Lower lobe of right lung (tissue), 2 donors: ENCODE measurements around the gene CREG1. TPM values are rescaled to one million over a fixed set of nuclear protein-coding genes. Genes with fewer than 3 reads are reported as not detected.
A peak's percentile ranks its signal among the peaks of the same experiment; 100 is the strongest.
"Not testable (repeated sequence)": the region's sequence is repeated elsewhere in the genome, so short reads cannot be mapped to it uniquely, and the experiment has no call there.

Experiments used
- ATAC-seq, 2 donors: fragments of 200-7000 bp; cut with Tn5 transposase; one replicate each; pipeline ENCODE4 v1.9.1; 2020 to 2022; ENCODE audit warnings: mild to moderate bottlenecking in 2 of 2, moderate library complexity in 2 of 2
- DNase-seq: peaks from one replicate; pipeline ENCODE4 v3.0.0-alpha.2; 2020
- H3K27ac ChIP-seq: fragments of 200-600 bp; one replicate; pipeline ENCODE4 v1.8.0; 2022
- H3K27me3 ChIP-seq: fragments of 200-600 bp; one replicate; pipeline ENCODE4 v1.8.0; 2022; ENCODE audit warnings: low read depth
- H3K36me3 ChIP-seq: fragments of 200-600 bp; one replicate; pipeline ENCODE4 v1.8.0; 2022; ENCODE audit warnings: mild to moderate bottlenecking
- H3K4me1 ChIP-seq: fragments of 200-600 bp; one replicate; pipeline ENCODE4 v1.8.0; 2022
- H3K4me3 ChIP-seq: fragments of 200-600 bp; one replicate; pipeline ENCODE4 v1.8.0; 2022; ENCODE audit warnings: mild to moderate bottlenecking
- H3K9me3 ChIP-seq: fragments of 200-600 bp; one replicate; pipeline ENCODE4 v1.8.0; 2022
- CTCF ChIP-seq: fragments of 200-600 bp; IDR thresholded peaks from one replicate; pipeline ENCODE4 v1.8.0; 2022; ENCODE audit warnings: antibody characterized with exemption, mild to moderate bottlenecking
- intact Hi-C: fragments of 100-400 bp; cut with DNase I; formaldehyde crosslinking; loops from one replicate; pipeline ENCODE4 v1.11.0; 2022
- total RNA-seq: library from RNA; stranded (reverse); fragmentation: NEBNext Ultra II Directional; extraction: Animal tissue kit (Norgen Biotek cat#: 25700); gene quantifications from one replicate; pipeline ENCODE4 v1.2.1, GENCODE V29; 2021
- donor health status: DM: no; HTN: yes; CAD: no; lungs with severe emphysema.

CREG1 gene
- total RNA-seq, 1 donor from 2014 or later, result 161 TPM

GRCh38 chr1:167573035-167573434, 19.5 kb upstream of the CREG1 start:
- intact Hi-C loops, result no loop called here
- H3K4me3 ChIP-seq, result no peak overlapping the region
- no peak for TF ChIP-seq CTCF
- H3K36me3 ChIP-seq, result no peaks in the 10 kb centered on the region
- ATAC-seq (no peak), DNase-seq (no peak)
- no peaks in the 10 kb centered on the region for H3K4me1 ChIP-seq
- no peaks in the 10 kb centered on the region for H3K9me3 ChIP-seq
- H3K27me3 ChIP-seq, result no peaks in the 10 kb centered on the region
- no peak overlapping the region for H3K27ac ChIP-seq

- H3K27me3 ChIP-seq, H3K27ac ChIP-seq, H3K36me3 ChIP-seq, H3K4me1 ChIP-seq, intact Hi-C loops, ATAC-seq, H3K4me3 ChIP-seq, H3K9me3 ChIP-seq, DNase-seq: not testable (repeated sequence)
These were observed 17.1 kb upstream of the CREG1 start for GRCh38 chr1:167570712-167571111.

- H3K27me3 ChIP-seq, result no peaks in the 10 kb centered on the region
- H3K4me3 ChIP-seq, result no peak overlapping the region
- DNase-seq (no peak), ATAC-seq (no peak)
- peaks cover 12% of the 10 kb centered on the region for H3K4me1 ChIP-seq
- no peaks in the 10 kb centered on the region for H3K9me3 ChIP-seq
- intact Hi-C loops, result no loop called here
- no peaks in the 10 kb centered on the region for H3K36me3 ChIP-seq
- TF ChIP-seq CTCF, result no peak
- H3K27ac ChIP-seq, result no peak overlapping the region
These were observed 14.1 kb upstream of the CREG1 start for GRCh38 chr1:167567663-167568062.

GRCh38 chr1:167566766-167567165, 13.2 kb upstream of the CREG1 start:
- Histone ChIP-seq H3K27ac (no peak overlapping the region), H3K4me1 (peaks cover 12% of the 10 kb centered on the region), H3K27me3 (no peaks in the 10 kb centered on the region), H3K36me3 (no peaks in the 10 kb centered on the region), H3K9me3 (no peaks in the 10 kb centered on the region), H3K4me3 (no peak overlapping the region)
- DNase-seq, result no peak
- no peak for ATAC-seq
- TF ChIP-seq CTCF, result no peak
- intact Hi-C loops, result no loop called here

GRCh38 chr1:167565922-167566321, 12.4 kb upstream of the CREG1 start:
- Histone ChIP-seq H3K9me3 (no peaks in the 10 kb centered on the region), H3K4me1 (peaks cover 12% of the 10 kb centered on the region), H3K27me3 (no peaks in the 10 kb centered on the region), H3K27ac (no peak overlapping the region), H3K4me3 (no peak overlapping the region), H3K36me3 (no peaks in the 10 kb centered on the region)
- no peak for DNase-seq
- intact Hi-C loops, result no loop called here
- ATAC-seq, result peak in 1 of 2 donors; percentile 46
- TF ChIP-seq CTCF, result no peak

- Histone ChIP-seq H3K9me3 (no peaks in the 10 kb centered on the region), H3K36me3 (no peaks in the 10 kb centered on the region), H3K4me1 (peaks cover 12% of the 10 kb centered on the region), H3K27me3 (no peaks in the 10 kb centered on the region), H3K4me3 (no peak overlapping the region), H3K27ac (peak overlapping the region; percentile 16)
- TF ChIP-seq CTCF, result no peak
- ATAC-seq, result peak; percentile 92
- peak; percentile 73 for DNase-seq
- intact Hi-C loops, result no loop called here
These were observed 11.2 kb upstream of the CREG1 start for GRCh38 chr1:167564612-167565270.
